Endodermal cell (in vitro differentiated cells): ENCODE data around the gene DHPS. TPM values are rescaled to one million over a fixed set of nuclear protein-coding genes. Genes with fewer than 3 reads are reported as not detected.

Experiments used
- DNase-seq: peaks from one replicate; pipeline ENCODE4 v3.0.0-alpha.2; 2017
- H3K27ac ChIP-seq: 2 replicates; pipeline ENCODE4 v1.5.1; 2013; ENCODE audit warnings: mild to moderate bottlenecking, low read depth, low read length, moderate library complexity
- H3K27me3 ChIP-seq: 2 replicates; pipeline ENCODE4 v1.6.1; 2013; ENCODE audit warnings: mild to moderate bottlenecking, low read length, moderate library complexity; ENCODE audit not compliant: insufficient read depth, control insufficient read depth, poor library complexity, severe bottlenecking
- H3K36me3 ChIP-seq: 2 replicates; pipeline ENCODE4 v1.7.0; 2013; ENCODE audit warnings: mild to moderate bottlenecking, low read length, moderate library complexity; ENCODE audit not compliant: control insufficient read depth, insufficient read depth
- H3K4me1 ChIP-seq: one replicate; pipeline ENCODE4 v1.7.0; 2013; ENCODE audit warnings: low read length; ENCODE audit not compliant: control insufficient read depth, insufficient read depth
- H3K4me3 ChIP-seq: 2 replicates; pipeline ENCODE4 v1.5.1; 2013; ENCODE audit warnings: mild to moderate bottlenecking, low read length, moderate library complexity
- H3K9ac ChIP-seq: 2 replicates; pipeline ENCODE4 v1.6.1; 2013; ENCODE audit warnings: mild to moderate bottlenecking, low read length, moderate library complexity; ENCODE audit not compliant: poor library complexity, severe bottlenecking; ENCODE audit errors: extremely low read depth
- H3K9me3 ChIP-seq: 2 replicates; pipeline ENCODE4 v1.6.1; 2013; ENCODE audit warnings: mild to moderate bottlenecking, low read length, moderate library complexity; ENCODE audit not compliant: control insufficient read depth
- H3K27ac Mint-ChIP-seq: 2 replicates; pipeline ENCODE4 v1.8.0; 2020; ENCODE audit warnings: mixed read lengths
- H3K27me3 Mint-ChIP-seq: 2 replicates; pipeline ENCODE4 v1.8.0; 2021; ENCODE audit warnings: mild to moderate bottlenecking, mixed read lengths; ENCODE audit not compliant: insufficient read depth
- H3K36me3 Mint-ChIP-seq: 2 replicates; pipeline ENCODE4 v1.8.0; 2020; ENCODE audit warnings: low read depth, mixed read lengths
- H3K4me1 Mint-ChIP-seq: 2 replicates; pipeline ENCODE4 v1.8.0; 2020; ENCODE audit warnings: mixed read lengths
- H3K4me3 Mint-ChIP-seq: 2 replicates; pipeline ENCODE4 v1.8.0; 2020; ENCODE audit warnings: mild to moderate bottlenecking, moderate library complexity, mixed read lengths
- H3K9me3 Mint-ChIP-seq: 2 replicates; pipeline ENCODE4 v1.8.0; 2020; ENCODE audit warnings: mild to moderate bottlenecking, mixed read lengths
- CTCF ChIP-seq: fragments of 200-600 bp; sonication (generic); conservative IDR thresholded peaks from 2 replicates; pipeline ENCODE4 v1.5.0; 2021; ENCODE audit warnings: antibody characterized with exemption, mild to moderate bottlenecking
- WGBS, 2 experiments: methylation state at CpG; one replicate each; pipeline versions ENCODE4 v1.1.5 to v1.1.7; 2013; ENCODE audit warnings: missing lambda C conversion rate in 2 of 2, mixed read lengths in 1 of 2; ENCODE audit not compliant: insufficient coverage in 1 of 2, insufficient read length in 1 of 2; 5-methylcytosine and 5-hydroxymethylcytosine counted together
- total RNA-seq, 2 donors: library from RNA; stranded (reverse); fragmentation: NEBNext Ultra II Directional in 1 of 2; extraction: Animal tissue kit (Norgen Biotek cat#: 25700) in 1 of 2; gene quantifications; 2 replicates in 1 of 2; 3 replicates in 1 of 2; pipeline ENCODE4 v1.2.1, GENCODE V29; 2021

DHPS gene
- total RNA-seq, 2 donors from 2014 or later: 76.1 to 98.5 TPM

GRCh38 chr19:12666265-12667048, 15.2 kb downstream of the DHPS start, which contains the start of the genes MAN2B1 and WDR83:
TSS of gene MAN2B1 (minus strand) at chr19:12666742. CDS start at chr19:12666701, 41 bp downstream.
TSS of gene WDR83 (plus strand) at chr19:12666807. CDS start at chr19:12669791, 2,984 bp downstream.
- H3K27ac ChIP-seq: no peak within 1 kb of the TSS
- Mint-ChIP-seq H3K27me3 (no peaks in the 10 kb centered on the region), H3K36me3 (peaks cover 19% of the 10 kb centered on the region), H3K4me3 (peak within 1 kb of the TSS; percentile 96), H3K27ac (peak within 1 kb of the TSS; percentile 95), H3K4me1 (peaks cover 22% of the 10 kb centered on the region), H3K9me3 (no peaks in the 10 kb centered on the region)
- H3K36me3 ChIP-seq: peaks cover 33% of the 10 kb centered on the region
- peak within 1 kb of the TSS; percentile 91 for H3K4me3 ChIP-seq
- DNase-seq: peak; percentile 95
- H3K27me3 ChIP-seq: no peaks in the 10 kb centered on the region
- H3K4me1 ChIP-seq: no peaks in the 10 kb centered on the region
- peak within 1 kb of the TSS; percentile 76 for H3K9ac ChIP-seq
- WGBS, 2 experiments: 4 to 13% methylated on average over 19 to 46 of the region's 46 CpGs
- peak; percentile 21 for TF ChIP-seq CTCF
- no peaks in the 10 kb centered on the region for H3K9me3 ChIP-seq

- Histone ChIP-seq H3K4me1 (no peaks in the 10 kb centered on the region), H3K4me3 (peak overlapping the region; percentile 91), H3K27ac (no peak overlapping the region), H3K36me3 (peaks cover 38% of the 10 kb centered on the region), H3K9ac (peak overlapping the region; percentile 76), H3K9me3 (no peaks in the 10 kb centered on the region), H3K27me3 (no peaks in the 10 kb centered on the region)
- no peaks in the 10 kb centered on the region for H3K27me3 Mint-ChIP-seq
- peak overlapping the region; percentile 96 for H3K4me3 Mint-ChIP-seq
- no peak for TF ChIP-seq CTCF
- 84% methylated on average over 11 of the region's 12 CpGs; no CpG with 5 or more reads in 1 of the 2 experiments for WGBS, 2 experiments
- H3K4me1 Mint-ChIP-seq: peaks cover 22% of the 10 kb centered on the region
- H3K36me3 Mint-ChIP-seq: peaks cover 23% of the 10 kb centered on the region
- H3K9me3 Mint-ChIP-seq: no peaks in the 10 kb centered on the region
- no peak for DNase-seq
- peak overlapping the region; percentile 71 for H3K27ac Mint-ChIP-seq
Measured at GRCh38 chr19:12665671-12666264, 15.9 kb downstream of the DHPS start.

GRCh38 chr19:12665281-12665573, 16.5 kb downstream of the DHPS start:
- Mint-ChIP-seq H3K9me3 (no peaks in the 10 kb centered on the region), H3K4me3 (peak overlapping the region; percentile 17), H3K36me3 (peaks cover 26% of the 10 kb centered on the region), H3K4me1 (peaks cover 19% of the 10 kb centered on the region), H3K27ac (no peak overlapping the region), H3K27me3 (no peaks in the 10 kb centered on the region)
- no peaks in the 10 kb centered on the region for H3K9me3 ChIP-seq
- DNase-seq: no peak
- TF ChIP-seq CTCF: no peak
- H3K4me3 ChIP-seq: no peak overlapping the region
- peaks cover 33% of the 10 kb centered on the region for H3K36me3 ChIP-seq
- no peaks in the 10 kb centered on the region for H3K4me1 ChIP-seq
- H3K27ac ChIP-seq: no peak overlapping the region
- 95 to 96% methylated on average over 10 of the region's 10 CpGs for WGBS, 2 experiments
- H3K9ac ChIP-seq: no peak overlapping the region
- no peaks in the 10 kb centered on the region for H3K27me3 ChIP-seq
